HG03354 (cell line): ENCODE measurements around the gene ANKRD6.

ENCODE experiments used
- ATAC-seq: cut with Tn5 transposase; IDR thresholded peaks from one replicate; pipeline ENCODE4 v1.9.1; 2021; ENCODE audit warnings: mild to moderate bottlenecking; ENCODE audit not compliant: unreplicated experiment, poor library complexity, severe bottlenecking

Gene ANKRD6

GRCh38 chr6:89412071-89413005 lies 20.6 kb upstream of the ANKRD6 start, which contains the start of gene RRAGD:
Gene RRAGD (minus strand): TSS chr6:89412273. CDS start chr6:89411993, 280 bp downstream.
- peak; percentile 76 for ATAC-seq

DNA sequence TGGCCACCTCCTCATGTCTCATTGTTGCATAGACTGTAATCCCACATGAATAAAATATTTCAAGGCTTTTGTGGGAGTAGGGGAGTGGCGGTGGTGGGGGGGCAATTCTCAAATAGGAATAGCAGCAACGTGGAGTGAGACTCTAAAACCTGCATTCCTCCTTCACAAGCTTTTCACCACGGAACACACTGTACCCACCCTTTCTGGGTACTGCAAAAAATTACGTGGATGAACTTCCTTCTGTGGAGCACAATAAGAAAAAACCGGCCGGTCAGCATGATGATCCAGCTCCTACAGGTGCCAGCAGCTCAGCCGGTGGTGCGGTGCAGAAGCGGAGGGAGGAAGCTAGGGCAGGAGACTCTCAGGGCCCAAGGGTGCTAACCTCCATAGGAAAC lies 19.9 kb upstream of the ANKRD6 start:
- no peak for ATAC-seq

- no peak for ATAC-seq
Observed at GRCh38 chr6:89414215-89414614, 18.7 kb upstream of the ANKRD6 start.

DNA sequence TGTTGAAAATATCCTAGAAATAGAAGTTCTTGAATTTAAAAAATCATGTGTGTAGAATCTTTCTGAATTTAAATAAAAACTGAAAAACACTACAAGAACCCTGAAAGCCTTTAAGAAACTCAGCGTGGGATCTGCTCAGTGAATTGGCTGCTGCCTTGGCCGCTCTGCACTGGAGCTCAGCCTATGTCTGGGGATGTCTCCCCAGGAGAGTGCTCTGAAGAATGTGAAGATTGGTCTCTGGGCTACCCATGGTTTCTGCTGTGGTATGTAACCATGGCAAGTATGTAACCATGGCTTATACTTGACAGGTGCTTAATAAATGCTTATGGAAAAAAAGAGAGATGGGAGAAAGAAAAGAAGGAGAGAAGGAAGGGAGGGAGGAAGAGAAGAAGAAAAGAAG lies 17.8 kb upstream of the ANKRD6 start:
- no peak for ATAC-seq

DNA sequence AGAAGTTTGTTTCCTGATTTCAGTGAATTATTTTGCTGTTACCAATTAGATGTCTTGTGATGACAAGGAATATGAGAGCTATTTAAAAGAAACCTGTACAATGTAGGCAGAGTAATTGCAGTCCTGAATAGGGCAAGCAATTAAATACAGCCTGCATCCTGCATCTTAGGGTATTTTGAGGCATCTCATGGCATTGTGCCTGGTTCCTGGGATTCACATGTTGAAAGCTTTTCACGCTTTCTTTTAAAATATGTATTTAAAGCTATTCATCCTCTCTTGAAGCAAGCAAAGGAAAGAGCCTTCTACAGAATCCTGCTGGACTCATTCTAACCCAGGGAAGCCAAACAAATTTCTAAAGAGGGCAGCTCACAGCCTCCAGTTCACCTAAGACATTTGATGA lies 16.2 kb upstream of the ANKRD6 start:
- ATAC-seq: no peak

- ATAC-seq: no peak
Observed at GRCh38 chr6:89430201-89430962, 2.6 kb upstream of the ANKRD6 start.

DNA sequence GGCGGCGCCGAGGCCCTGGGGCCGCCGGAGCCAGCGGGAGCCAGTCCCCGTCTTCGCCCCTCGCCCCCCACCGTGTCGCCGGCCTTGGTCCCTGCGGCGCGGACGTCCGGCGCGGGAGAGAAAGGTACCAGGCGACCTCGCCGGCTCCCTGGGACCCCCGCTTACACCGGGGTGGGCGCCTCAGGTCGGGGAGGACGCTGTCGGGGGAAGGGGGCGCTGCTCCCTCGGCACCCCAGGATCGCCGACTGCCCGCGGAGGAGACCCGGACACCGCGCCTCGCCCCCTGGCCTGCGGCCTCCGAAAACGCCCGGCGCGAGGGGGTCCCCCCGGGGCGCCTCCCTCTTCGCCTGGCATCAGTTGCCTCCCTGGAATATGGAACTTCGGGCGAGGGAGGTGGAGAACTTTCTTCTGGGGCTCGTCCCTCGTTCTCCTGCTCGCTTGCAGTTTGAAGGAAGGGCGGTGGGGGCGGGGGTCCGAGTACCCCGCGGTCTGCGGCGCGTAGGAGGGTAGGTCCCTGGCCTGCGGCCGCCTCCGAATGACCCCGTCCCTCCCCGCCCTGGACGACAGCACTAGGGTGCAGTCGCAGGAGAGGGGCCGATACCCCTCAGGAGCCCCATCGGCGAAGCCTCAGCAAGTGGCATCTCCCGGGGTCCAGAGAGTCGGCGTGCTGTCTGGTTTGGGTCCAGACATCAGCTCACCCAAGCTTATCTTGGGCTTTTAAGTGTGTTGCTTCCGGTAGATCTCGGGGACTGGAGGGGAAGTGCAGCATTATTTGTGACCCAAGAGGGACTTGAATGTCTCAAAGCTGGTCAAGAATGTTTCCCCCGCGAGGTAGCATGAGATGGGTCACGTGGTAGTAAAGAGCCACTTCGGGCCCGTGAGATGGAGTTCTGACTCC lies 549 bp downstream of the ANKRD6 start:
- peak; percentile 59 for ATAC-seq

DNA sequence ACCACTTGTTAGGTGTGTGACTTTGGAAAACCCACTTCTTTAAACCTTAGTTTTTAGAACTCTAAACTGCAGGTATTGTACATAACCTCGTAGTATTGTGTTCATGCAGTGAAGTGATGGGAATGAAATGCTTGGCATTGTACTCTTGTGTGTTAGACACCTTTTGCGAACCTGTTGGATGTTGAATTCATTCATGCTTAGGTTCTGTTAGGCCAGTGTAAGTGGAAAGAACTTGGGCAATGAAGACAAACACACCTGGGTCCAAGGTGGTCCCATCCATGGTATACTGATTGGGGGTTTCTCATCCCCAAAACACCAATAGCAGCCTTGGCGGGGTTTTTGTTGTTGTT lies 1.2 kb downstream of the ANKRD6 start:
- no peak for ATAC-seq

DNA sequence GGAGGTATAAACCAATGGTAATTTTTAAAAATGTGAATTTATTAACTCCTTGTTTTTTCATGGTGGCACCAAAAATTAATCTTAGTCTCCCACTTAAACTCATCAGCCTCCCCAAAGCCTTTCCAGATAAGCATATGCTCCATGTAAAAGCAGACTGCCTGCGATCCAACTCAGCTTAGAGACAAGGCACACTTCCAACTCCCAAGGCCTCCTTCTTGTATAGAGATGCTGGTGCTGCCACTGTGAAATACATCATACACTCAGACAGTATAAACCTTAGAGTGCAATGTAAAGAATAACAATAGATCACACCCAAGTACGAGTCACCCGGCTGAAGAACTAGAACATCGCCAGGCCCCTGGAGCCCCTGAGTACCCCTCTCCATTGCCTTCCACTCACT lies 2.0 kb downstream of the ANKRD6 start:
- ATAC-seq: no peak

- ATAC-seq: no peak
Observed at GRCh38 chr6:89436226-89436625, 3.3 kb downstream of the ANKRD6 start.

- ATAC-seq: no peak
Observed at GRCh38 chr6:89438248-89438647, 5.3 kb downstream of the ANKRD6 start.

DNA sequence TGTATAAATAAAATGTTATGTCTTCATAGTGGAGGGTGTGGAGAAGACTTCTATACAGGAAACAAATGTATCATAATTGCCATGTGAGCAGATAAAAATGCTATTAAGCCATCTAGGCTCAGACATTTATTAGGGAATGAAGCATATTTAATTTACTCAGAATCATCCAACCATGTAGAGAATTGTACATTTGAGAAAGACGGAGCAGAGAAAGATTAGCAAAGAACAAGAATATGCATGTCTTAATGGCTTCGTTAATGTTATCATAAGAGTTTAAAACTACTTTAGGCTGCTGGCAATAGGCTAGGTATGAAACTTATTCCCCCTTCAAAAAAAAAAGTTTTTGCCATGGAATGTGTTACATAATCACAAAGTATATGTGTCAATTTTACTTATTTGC lies 6.1 kb downstream of the ANKRD6 start:
- ATAC-seq: no peak

DNA sequence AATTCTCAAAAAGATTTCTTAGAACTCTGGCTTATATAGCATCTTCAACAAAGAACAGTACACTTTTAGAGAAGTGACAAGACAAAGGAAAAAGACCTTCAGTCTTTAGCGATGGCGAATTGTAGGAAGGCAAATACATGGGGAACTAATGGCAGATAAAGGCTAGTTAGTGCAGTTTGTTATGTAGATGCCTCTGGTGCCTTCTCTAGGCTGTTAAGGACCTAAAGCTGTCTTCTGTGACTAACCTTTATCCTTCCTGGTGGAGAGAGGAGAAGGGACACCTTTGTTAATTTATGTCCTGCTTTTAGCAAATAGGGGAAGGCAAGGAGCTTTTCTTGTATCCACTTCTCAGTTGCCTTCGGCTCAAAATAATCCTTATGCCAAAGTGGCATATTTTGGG lies 7.2 kb downstream of the ANKRD6 start:
- no peak for ATAC-seq

GRCh38 chr6:89443658-89444057 lies 10.7 kb downstream of the ANKRD6 start:
- no peak for ATAC-seq

GRCh38 chr6:89449193-89449592 lies 16.2 kb downstream of the ANKRD6 start:
- no peak for ATAC-seq

GRCh38 chr6:89452281-89452680 lies 19.3 kb downstream of the ANKRD6 start:
- ATAC-seq: no peak

DNA sequence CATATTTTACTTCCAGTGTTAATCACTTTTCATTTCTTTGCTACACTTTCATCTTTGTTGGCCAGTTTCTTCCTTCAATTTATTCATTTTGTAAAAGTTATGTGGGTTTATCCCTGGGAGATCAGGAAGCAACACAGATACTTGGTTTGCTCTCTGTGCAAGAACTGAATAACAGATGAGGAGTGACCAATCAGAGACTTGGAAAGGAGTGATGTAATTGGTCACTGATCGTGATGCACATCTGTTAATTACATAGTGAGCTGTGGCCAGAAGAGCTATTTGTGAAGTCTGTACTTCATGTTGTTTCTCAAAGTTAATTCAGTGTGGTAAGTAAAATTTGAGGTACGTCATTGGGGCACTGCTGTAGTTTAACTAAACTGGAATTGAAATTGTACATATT lies 21.3 kb downstream of the ANKRD6 start:
- no peak for ATAC-seq

GRCh38 chr6:89458704-89459103 lies 25.8 kb downstream of the ANKRD6 start:
- ATAC-seq: no peak

- no peak for ATAC-seq
Observed at GRCh38 chr6:89459501-89459900, 26.5 kb downstream of the ANKRD6 start.

- no peak for ATAC-seq
Observed at GRCh38 chr6:89460713-89461112, 27.8 kb downstream of the ANKRD6 start.
